T-helper 1 cell (primary cell): Measurements from ENCODE around the gene PPEF2.
"Not testable (repeated sequence)": the region's sequence is repeated elsewhere in the genome, so short reads cannot be mapped to it uniquely, and the experiment has no call there.

Experiments
- DNase-seq, 5 donors: peaks; one replicate each; pipeline ENCODE4 v3.0.0-alpha.2; 2012 to 2020
- total RNA-seq, 4 donors: gene quantifications; one replicate each; lab custom pipeline; 2026; lab: John Stamatoyannopoulos, UW

Gene PPEF2
- total RNA-seq = 0.30 to 1.3 (median 0.51) reads per million in 4 donors

GRCh38 chr4:75902352-75902751 is at the start of gene PPEF2:
TSS of gene PPEF2 (minus strand) at chr4:75902452. CDS start at chr4:75896325, 6,127 bp downstream.
- no peak for DNase-seq

GRCh38 chr4:75950213-75950815 is 48.1 kb upstream of the PPEF2 start:
- DNase-seq = no peak

GRCh38 chr4:75948822-75949444 is 46.7 kb upstream of the PPEF2 start:
- no peak for DNase-seq

- DNase-seq = peak; percentile 68 to 81 (median 72)
Measured at GRCh38 chr4:75940692-75941253, 38.5 kb upstream of the PPEF2 start, which contains the start of gene NAAA. TSS of gene NAAA (minus strand) at chr4:75941013. CDS start at chr4:75940949, 64 bp downstream.

GRCh38 chr4:75939890-75940691 is 37.8 kb upstream of the PPEF2 start:
- peak; percentile 56 to 77 (median 67) for DNase-seq

GRCh38 chr4:75935628-75936027 is 33.4 kb upstream of the PPEF2 start:
- DNase-seq = no peak

- no peak for DNase-seq
Measured at GRCh38 chr4:75930152-75930551, 27.9 kb upstream of the PPEF2 start.

GRCh38 chr4:75924916-75925315 is 22.7 kb upstream of the PPEF2 start:
- DNase-seq = not testable (repeated sequence)

- no peak for DNase-seq
Measured at GRCh38 chr4:75924309-75924827, 22.1 kb upstream of the PPEF2 start.

- DNase-seq = no peak
Measured at GRCh38 chr4:75922588-75922987, 20.3 kb upstream of the PPEF2 start.

GRCh38 chr4:75921910-75922309 is 19.7 kb upstream of the PPEF2 start:
- no peak for DNase-seq

GRCh38 chr4:75920327-75920726 is 18.1 kb upstream of the PPEF2 start:
- no peak for DNase-seq

- DNase-seq = no peak
Measured at GRCh38 chr4:75919920-75920319, 17.7 kb upstream of the PPEF2 start.

GRCh38 chr4:75916091-75916661 is 13.9 kb upstream of the PPEF2 start:
- DNase-seq = peak in 1 of 5 donors; percentile 36

- no peak for DNase-seq
Measured at GRCh38 chr4:75912968-75913367, 10.7 kb upstream of the PPEF2 start.

- DNase-seq = not testable (repeated sequence)
Measured at GRCh38 chr4:75910831-75911230, 8.6 kb upstream of the PPEF2 start.

- DNase-seq = no peak
Measured at GRCh38 chr4:75909405-75909804, 7.2 kb upstream of the PPEF2 start.

GRCh38 chr4:75908555-75908954 is 6.3 kb upstream of the PPEF2 start:
- DNase-seq = no peak

- no peak for DNase-seq
Measured at GRCh38 chr4:75907966-75908365, 5.7 kb upstream of the PPEF2 start.

- no peak for DNase-seq
Measured at GRCh38 chr4:75904076-75904475, 1.8 kb upstream of the PPEF2 start.

GRCh38 chr4:75898536-75898935 is 3.7 kb downstream of the PPEF2 start:
- no peak for DNase-seq

GRCh38 chr4:75895744-75896314 is 6.4 kb downstream of the PPEF2 start:
- DNase-seq = peak in 2 of 5 donors; percentile 11 to 41
